ENCODE measurements around the gene TCL1A.
"Not testable (repeated sequence)": the region's sequence is repeated elsewhere in the genome, so short reads cannot be mapped to it uniquely, and the experiment has no call there.

TCL1A gene

DNA sequence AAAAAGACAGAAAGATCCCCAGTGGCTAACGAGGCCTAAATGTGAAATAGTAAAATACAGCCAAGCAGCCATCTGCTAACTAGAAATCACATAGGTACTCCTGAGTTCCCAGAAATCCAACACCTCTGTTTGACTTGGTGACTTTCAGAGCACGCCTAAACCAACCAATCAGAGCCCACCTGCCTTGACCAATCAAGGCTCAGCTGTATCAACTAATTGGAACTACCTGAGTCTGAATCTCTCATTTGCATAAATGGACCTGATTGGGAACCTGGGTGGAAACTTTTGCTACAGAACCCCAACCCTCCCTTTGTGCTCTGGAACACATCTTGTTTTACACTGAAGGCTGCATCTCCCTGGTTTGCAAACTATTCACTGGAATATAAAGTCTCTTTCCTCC, 32.8 kb downstream of the TCL1A start:
- in situ Hi-C loops (cut with HindIII; ENCODE audit: low pct_unique_long_range_greater_than_20kb, low sequenced_read_pairs) = no loop called here
- peak in 1 of 2 experiments; percentile 66 for DNase-seq (ENCODE audit: low read depth in 1 of 2, low spot score in 1 of 2)
- no peak for TF ChIP-seq JUND (IDR thresholded peaks at IDR 0.05; ENCODE audit: low read depth)

DNA sequence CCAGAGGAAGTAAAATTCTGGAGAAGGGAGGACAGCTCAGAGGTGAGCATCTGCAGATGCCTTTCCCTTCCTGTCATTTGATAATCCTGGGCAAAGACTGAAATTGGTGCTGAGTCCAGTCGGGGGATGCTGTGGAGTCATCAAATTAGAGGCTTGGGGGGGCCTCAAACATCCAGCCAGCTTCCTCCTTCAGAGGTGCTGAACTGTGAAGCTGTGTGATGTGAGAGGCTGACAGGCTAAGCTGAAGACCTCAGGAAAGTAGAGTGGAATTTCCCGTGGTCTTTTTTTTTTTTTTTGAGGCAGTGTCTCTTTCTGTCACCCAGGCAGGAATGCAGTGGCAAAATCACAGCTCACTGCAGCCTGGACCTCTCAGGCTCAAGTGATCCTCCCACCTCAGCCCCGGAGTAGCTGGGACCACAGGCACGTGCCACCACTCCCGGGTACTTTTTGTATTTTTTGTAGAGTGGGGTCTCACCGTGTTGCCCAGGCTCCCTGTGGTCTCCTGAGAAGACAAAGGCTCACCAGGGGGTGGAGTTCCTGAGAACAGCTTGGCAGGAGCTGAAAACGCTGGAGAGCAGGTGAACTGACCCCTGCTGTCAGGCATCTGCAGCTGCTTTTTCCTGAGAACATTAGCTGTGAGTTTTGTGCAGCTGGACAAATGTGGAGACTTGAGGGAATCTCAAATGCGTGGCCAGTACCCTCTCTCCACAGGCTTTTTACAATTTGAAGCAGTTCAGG, 33.8 kb downstream of the TCL1A start:
- in situ Hi-C loops (cut with HindIII; ENCODE audit: low pct_unique_long_range_greater_than_20kb, low sequenced_read_pairs) = no loop called here
- no peak for TF ChIP-seq JUND (IDR thresholded peaks at IDR 0.05; ENCODE audit: low read depth)
- DNase-seq (ENCODE audit: low read depth in 1 of 2, low spot score in 1 of 2) = peak; percentile 73 to 80

DNA sequence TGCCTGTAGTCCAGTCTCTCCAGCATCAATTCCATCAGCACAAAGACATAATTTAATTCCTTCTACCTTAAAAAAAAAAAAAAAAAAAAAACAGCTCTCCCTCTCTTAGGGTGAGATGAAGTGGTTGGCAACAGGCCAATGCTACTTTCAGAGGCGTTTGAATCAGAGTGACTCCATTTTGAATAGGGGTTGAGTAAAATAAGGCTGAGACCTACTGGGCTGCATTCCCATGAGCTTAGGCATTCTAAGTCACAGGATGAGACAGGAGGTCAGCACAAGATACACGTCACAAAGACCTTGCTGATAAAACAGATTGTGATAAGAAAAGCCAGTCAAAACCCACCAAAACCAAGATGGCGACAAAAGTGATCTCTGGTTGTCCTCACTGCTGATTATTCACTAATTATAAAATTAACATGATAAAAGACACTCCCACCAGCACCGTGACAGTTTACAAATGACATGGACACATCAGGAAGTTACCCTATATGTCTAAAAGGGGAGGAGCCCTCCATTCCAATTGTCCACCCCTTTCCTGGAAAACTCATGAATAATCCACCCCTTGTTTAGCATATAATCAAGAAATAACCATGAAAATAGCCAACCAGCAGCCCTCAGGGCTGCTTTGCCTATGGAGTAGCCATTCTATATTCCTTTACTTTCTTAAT, 34.6 kb downstream of the TCL1A start:
- no peak for TF ChIP-seq JUND (IDR thresholded peaks at IDR 0.05; ENCODE audit: low read depth)
- in situ Hi-C loops (cut with HindIII; ENCODE audit: low pct_unique_long_range_greater_than_20kb, low sequenced_read_pairs) = no loop called here
- no peak for DNase-seq (ENCODE audit: low read depth in 1 of 2, low spot score in 1 of 2)

DNA sequence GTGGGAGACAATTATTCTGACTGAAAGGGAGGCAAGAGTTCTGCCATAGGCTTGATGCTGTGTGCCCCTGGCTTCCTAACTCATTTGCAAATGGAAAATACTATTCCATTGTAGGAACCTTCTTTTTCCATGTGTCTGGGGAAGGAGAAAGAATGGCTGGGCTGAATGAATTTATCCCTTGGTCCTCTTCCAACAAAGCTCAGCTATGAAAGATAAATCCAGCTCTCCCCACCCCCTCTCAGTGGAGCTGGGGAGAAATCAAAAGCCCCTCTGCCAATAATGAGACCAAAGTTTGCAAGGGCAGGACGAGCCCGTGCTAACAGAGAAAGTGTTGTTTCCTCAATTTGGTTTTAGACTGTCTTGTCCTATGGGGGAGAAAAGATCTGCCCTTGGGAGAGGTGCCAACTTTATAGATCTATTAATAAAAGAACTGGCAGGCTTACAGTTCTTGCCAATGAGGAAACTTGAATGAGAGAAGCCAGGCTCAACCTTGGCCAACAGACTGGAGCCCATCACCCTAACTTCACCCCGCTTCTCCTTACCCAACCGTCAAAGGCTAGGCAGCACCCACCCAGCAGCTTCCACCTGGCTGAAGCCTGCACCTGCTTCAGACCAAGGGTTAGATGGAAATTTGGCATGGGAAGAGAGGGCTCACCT, 36.6 kb downstream of the TCL1A start:
- in situ Hi-C loops (cut with HindIII; ENCODE audit: low pct_unique_long_range_greater_than_20kb, low sequenced_read_pairs) = no loop called here
- no peak for DNase-seq (ENCODE audit: low read depth in 1 of 2, low spot score in 1 of 2)
- TF ChIP-seq JUND (IDR thresholded peaks at IDR 0.05; ENCODE audit: low read depth) = no peak

DNA sequence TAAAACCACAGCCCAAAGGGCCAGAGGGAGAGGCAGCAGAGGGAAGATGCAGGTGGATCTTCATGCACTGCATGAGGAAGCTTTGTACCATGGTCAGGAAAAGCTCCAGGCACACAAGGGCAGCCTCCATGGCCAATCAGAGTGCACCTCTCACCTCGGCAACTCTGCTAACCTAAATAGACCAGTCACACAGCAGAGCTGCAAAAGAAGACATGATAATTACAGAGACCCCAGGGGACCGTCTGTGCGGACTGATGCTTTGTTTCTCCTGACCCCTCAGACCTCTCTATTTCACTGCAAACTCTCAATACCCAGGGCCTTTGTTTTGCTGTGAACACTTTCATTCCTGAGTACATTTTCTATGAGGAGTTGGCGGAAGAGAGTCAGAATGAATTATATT, 38.4 kb downstream of the TCL1A start:
- no peak for TF ChIP-seq JUND (IDR thresholded peaks at IDR 0.05; ENCODE audit: low read depth)
- in situ Hi-C loops (cut with HindIII; ENCODE audit: low pct_unique_long_range_greater_than_20kb, low sequenced_read_pairs) = no loop called here
- DNase-seq (ENCODE audit: low read depth in 1 of 2, low spot score in 1 of 2) = no peak

DNA sequence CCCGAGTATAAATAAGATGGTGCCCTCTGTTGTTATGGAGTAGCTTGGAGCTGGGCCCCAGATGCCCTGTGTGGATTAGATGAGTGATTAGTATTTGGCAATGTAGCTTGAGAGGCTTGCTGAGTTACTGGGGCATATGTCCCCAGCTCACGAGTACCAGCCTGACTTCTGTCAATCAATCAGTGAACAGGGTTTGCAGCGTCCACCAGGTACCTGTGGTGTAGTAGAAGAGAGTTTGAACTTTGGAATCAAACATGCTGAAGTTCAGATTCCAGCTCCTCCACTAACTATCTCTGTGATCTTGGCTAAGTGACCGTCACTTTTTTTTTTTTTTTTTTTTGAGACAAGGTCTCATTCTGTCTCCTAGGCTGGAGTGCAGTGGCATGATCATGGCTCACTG, 39.3 kb downstream of the TCL1A start:
- TF ChIP-seq JUND (IDR thresholded peaks at IDR 0.05; ENCODE audit: low read depth) = no peak
- in situ Hi-C loops (cut with HindIII; ENCODE audit: low pct_unique_long_range_greater_than_20kb, low sequenced_read_pairs) = no loop called here
- DNase-seq (ENCODE audit: low read depth in 1 of 2, low spot score in 1 of 2) = no peak

DNA sequence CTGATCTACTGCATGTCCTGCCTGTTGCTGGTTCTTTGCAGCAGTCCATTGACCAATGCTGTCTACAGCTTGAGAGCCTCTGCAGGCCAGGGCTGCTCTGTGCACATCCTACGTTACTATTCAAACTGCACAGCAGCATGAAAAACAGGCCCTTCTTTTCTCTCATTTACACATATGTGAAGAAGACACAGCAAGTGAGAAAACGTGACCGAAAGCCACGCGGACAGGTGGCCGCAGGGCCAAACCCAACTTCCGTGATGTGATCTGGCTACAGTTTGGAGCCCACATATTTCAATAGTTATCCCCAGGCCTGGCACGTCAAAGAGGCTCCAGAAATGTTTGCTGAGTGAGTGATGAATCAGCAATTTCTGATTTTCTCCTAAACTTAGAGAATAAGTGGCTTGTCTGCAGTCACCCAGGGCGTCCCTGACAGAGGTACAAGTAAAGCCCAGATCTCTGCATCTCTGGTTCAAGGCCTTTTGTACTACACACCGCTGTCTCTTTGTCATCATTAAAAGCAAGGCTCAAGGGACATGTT, 45.6 kb downstream of the TCL1A start:
- DNase-seq (ENCODE audit: low read depth in 1 of 2, low spot score in 1 of 2) = no peak
- in situ Hi-C loops (cut with HindIII; ENCODE audit: low pct_unique_long_range_greater_than_20kb, low sequenced_read_pairs) = no loop called here
- no peak for TF ChIP-seq JUND (IDR thresholded peaks at IDR 0.05; ENCODE audit: low read depth)

DNA sequence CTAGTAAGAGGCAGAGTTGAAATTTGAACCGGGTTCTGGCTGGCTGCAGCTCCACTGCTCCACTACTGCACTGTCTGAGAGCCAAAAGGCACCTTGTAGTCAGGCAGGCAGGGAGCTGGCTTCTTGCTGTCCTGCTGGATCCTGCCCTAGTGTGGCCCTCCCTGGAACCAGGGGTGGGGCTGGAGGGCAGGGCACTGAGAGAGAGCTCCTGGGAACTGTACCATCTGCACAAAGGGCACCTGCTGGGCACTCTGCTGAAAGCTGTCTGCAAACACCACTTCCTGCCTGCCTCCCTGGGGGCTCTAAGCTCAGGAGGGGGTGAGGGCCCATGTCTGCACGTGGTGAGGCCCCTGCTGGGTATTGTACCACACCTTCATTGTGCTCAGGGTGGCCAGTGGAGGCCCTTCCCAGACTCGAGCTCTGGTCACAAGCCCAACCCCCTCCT, 46.7 kb downstream of the TCL1A start:
- DNase-seq (ENCODE audit: low read depth in 1 of 2, low spot score in 1 of 2) = no peak

DNA sequence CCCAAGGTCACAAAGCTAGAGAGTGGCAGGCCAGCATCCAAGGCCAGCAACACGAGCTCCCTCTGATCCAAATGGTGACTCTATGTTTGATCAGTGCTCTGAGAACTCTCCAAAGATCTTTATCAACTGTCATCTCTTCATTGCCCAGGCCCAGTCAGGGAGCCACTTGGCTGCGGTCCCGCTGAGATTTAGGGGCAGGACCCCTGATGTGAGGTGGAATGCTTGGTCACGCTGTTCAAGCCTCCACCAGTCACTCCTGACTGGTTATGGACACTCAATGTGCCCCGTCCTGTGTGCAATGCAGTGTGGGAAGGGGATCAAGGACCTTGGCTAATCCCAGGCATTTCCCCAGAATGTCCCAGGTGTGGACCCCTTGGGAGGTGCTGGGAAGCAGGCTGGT, 47.5 kb downstream of the TCL1A start:
- in situ Hi-C loops (cut with HindIII; ENCODE audit: low pct_unique_long_range_greater_than_20kb, low sequenced_read_pairs) = no loop called here
- DNase-seq (ENCODE audit: low read depth in 1 of 2, low spot score in 1 of 2) = no peak
- TF ChIP-seq JUND (IDR thresholded peaks at IDR 0.05; ENCODE audit: low read depth) = no peak

More for the DNA sequence above, 46.7 kb downstream of the TCL1A start:
- in situ Hi-C loops (cut with HindIII; ENCODE audit: low pct_unique_long_range_greater_than_20kb, low sequenced_read_pairs) = no loop called here
- no peak for TF ChIP-seq JUND (IDR thresholded peaks at IDR 0.05; ENCODE audit: low read depth)

DNA sequence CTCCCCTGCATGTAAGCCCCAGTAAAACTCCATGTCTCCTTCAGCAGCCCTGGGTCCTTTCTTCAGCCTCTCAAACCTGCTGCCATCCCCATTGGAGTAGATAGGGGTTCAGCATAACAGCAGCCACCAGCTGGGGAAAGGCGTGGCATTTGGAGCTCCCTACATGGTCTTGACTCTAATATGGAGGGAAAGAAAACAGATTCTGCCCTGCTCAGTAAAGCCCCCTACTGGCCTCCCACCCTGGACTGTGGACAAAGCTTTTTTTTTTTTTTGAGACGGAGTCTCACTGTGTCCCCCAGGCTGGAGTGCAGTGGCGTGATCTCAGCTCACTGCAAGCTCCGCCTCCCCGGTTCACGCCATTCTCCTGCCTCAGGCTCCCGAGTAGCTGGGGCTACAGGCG, 48.4 kb downstream of the TCL1A start:
- in situ Hi-C loops (cut with HindIII; ENCODE audit: low pct_unique_long_range_greater_than_20kb, low sequenced_read_pairs); DNase-seq (ENCODE audit: low read depth in 1 of 2, low spot score in 1 of 2): not testable (repeated sequence)

DNA sequence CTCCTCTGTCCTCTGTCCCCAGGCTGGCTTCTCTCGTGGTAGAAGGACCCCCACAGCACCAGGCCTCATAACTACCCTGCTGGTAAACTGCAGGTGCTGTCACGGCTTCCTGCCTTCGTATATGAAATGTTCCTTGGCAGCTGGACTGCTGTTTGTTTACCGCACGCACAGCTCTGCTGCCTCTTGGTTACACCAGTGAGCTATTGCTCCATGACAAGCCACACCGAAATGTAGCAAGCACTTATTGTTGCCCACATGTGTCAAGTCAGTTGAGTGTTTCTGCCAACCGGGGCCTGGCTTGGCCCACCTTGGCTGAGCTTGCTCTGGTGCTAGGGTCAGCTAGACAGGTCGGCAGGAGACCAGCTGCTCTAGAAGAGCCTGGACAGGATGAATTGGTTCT, 49.4 kb downstream of the TCL1A start:
- DNase-seq (ENCODE audit: low read depth in 1 of 2, low spot score in 1 of 2) = no peak
- TF ChIP-seq JUND (IDR thresholded peaks at IDR 0.05; ENCODE audit: low read depth) = no peak
- in situ Hi-C loops (cut with HindIII; ENCODE audit: low pct_unique_long_range_greater_than_20kb, low sequenced_read_pairs) = no loop called here

DNA sequence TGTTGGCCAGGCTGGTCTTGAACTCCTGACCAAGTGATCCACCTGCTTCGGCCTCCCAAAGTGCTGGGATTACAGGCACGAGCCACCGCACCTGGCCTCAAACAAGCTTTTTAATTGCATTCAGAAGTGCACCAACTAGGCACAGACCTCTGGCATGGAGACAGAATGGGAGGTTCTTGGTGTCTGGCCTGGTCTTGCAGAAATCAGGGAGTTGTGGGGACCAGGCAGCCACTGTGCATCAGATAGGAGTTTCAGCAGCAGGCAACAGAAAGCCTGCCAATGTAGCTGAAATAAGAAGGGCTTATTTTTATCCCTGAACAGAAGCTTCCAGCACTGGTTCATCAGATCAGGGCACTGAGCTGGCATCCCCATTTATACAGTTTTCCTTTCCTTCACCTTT, 49.9 kb downstream of the TCL1A start:
- in situ Hi-C loops (cut with HindIII; ENCODE audit: low pct_unique_long_range_greater_than_20kb, low sequenced_read_pairs) = no loop called here

DNA sequence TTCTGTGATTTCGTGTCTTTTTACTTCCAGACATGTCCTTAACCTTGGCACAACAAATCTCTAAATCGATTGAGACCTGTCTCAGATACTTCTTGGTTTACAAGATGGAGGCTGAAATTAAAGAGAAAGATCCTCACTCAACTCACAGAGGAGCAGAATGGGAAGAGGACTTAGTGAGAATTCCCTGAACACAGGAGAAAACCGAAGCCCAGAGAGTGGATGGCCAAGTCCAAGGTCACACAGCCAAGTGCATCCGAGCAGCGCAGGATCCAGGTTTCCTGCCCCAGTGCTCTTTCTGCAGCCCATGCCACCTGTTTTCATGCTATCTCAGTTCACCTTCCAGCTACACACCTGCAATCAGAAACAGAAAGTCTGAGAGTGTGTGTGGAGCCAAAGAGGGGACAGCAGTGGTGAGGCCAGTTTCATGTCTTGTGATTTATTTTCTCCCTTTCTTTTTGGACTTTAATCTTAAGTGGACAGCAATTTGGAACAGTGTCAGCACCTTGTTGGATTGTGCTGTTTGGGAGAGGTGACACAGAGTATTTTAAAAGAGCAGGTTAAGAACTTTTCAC, 50.6 kb downstream of the TCL1A start:
- no peak for TF ChIP-seq JUND (IDR thresholded peaks at IDR 0.05; ENCODE audit: low read depth)
- DNase-seq (ENCODE audit: low read depth in 1 of 2, low spot score in 1 of 2) = no peak
- in situ Hi-C loops (cut with HindIII; ENCODE audit: low pct_unique_long_range_greater_than_20kb, low sequenced_read_pairs) = no loop called here

More for the DNA sequence above, 49.9 kb downstream of the TCL1A start:
- no peak for TF ChIP-seq JUND (IDR thresholded peaks at IDR 0.05; ENCODE audit: low read depth)
- DNase-seq (ENCODE audit: low read depth in 1 of 2, low spot score in 1 of 2) = no peak
